HepG2 (cell line): ENCODE results near the gene FAM222A. TPM values are rescaled to one million over a fixed set of nuclear protein-coding genes. Genes with fewer than 3 reads are reported as not detected.

Source experiments
- ATAC-seq: fragments of 200-7000 bp; cut with Tn5 transposase; 3 replicates; pipeline ENCODE4 v1.9.1; 2020; ENCODE audit warnings: mild to moderate bottlenecking, moderate library complexity
- BruUV-seq: library from RNA; stranded (reverse); fragments of 400-500 nt; replicated peaks from 2 replicates; lab custom pipeline; 2021; lab: Mats Ljungman, UMichigan
- CTCF ChIA-PET: fragments of 300-600 bp; formaldehyde crosslinking; extraction: SDS; loops from one replicate; lab custom pipeline; 2021; ENCODE audit warnings: low total read pairs, inconsistent platforms, low intra/inter-chr PET ratio; lab: Yijun Ruan, JAX
- POLR2A ChIA-PET: fragments of 350-600 bp; sonication (Branson Sonifier 250); formaldehyde crosslinking; loops from one replicate; lab custom pipeline; 2020; ENCODE audit warnings: antibody characterized with exemption, inconsistent platforms; lab: Yijun Ruan, JAX
- DNase-seq: peaks from one replicate; pipeline ENCODE4 v3.0.0-alpha.2; 2015; ENCODE audit warnings: low spot score
- FAIRE-seq: peaks from 3 replicates; lab custom pipeline; 2011; peaks lifted over from hg19 to GRCh38; lab: Jason Lieb, UNC
- H2AFZ ChIP-seq: one replicate; pipeline ENCODE4 v1.6.1; 2011; ENCODE audit warnings: low read length, inconsistent platforms
- H3K27ac ChIP-seq: fragments of 300-600 bp; 3 replicates; pipeline ENCODE4 v1.8.0; 2011; ENCODE audit warnings: mixed run types, mild to moderate bottlenecking, mixed read lengths, low read length, inconsistent platforms; ENCODE audit not compliant: insufficient read depth; ENCODE audit errors: extremely low read length
- H3K27me3 ChIP-seq, 2 experiments: fragments of 200-600 bp in 1 of 2; 2 replicates in 1 of 2; 3 replicates in 1 of 2; pipeline versions ENCODE4 v1.6.0 to v1.8.0; 2011; ENCODE audit warnings: low read length in 2 of 2, mild to moderate bottlenecking in 2 of 2, moderate library complexity in 2 of 2, inconsistent platforms in 1 of 2; ENCODE audit not compliant: insufficient read depth in 2 of 2, control insufficient read depth in 1 of 2
- H3K36me3 ChIP-seq, 2 experiments: fragments of 200-600 bp in 1 of 2; replicated peaks in 1 of 2; 2 replicates in 1 of 2; 3 replicates in 1 of 2; pipeline versions ENCODE4 v1.5.1 to v1.8.0; 2011; ENCODE audit warnings: low read length in 2 of 2, inconsistent platforms in 1 of 2; ENCODE audit not compliant: insufficient read depth in 2 of 2, control insufficient read depth in 1 of 2
- H3K4me1 ChIP-seq: 2 replicates; pipeline ENCODE4 v1.5.1; 2012; ENCODE audit warnings: low read length, inconsistent platforms; ENCODE audit not compliant: insufficient read depth
- H3K4me2 ChIP-seq: 2 replicates; pipeline ENCODE4 v1.6.0; 2011; ENCODE audit warnings: low read depth, low read length, inconsistent platforms
- H3K4me3 ChIP-seq, 3 experiments: fragments of 200-600 bp in 1 of 3; sonication (generic), shearing (Covaris generic) in 1 of 3; replicated peaks in 1 of 3; 2 replicates each; pipeline ENCODE4 v1.5.1; 2011 to 2016; ENCODE audit warnings: low read length in 3 of 3, inconsistent platforms in 2 of 3, low read depth in 2 of 3, mild to moderate bottlenecking in 2 of 3, control low read depth in 1 of 3, mixed read lengths in 1 of 3; ENCODE audit not compliant: insufficient read depth in 1 of 3
- H3K79me2 ChIP-seq: one replicate; pipeline ENCODE4 v1.6.1; 2011; ENCODE audit warnings: low read length, inconsistent platforms; ENCODE audit not compliant: insufficient read depth
- H3K9ac ChIP-seq: 2 replicates; pipeline ENCODE4 v1.6.0; 2011; ENCODE audit warnings: mild to moderate bottlenecking, low read depth, low read length, inconsistent platforms; ENCODE audit not compliant: insufficient read depth
- H3K9me3 ChIP-seq: 2 replicates; pipeline ENCODE4 v1.5.1; 2012; ENCODE audit warnings: mild to moderate bottlenecking, low read length
- H4K20me1 ChIP-seq: 2 replicates; pipeline ENCODE4 v1.6.0; 2011; ENCODE audit warnings: inconsistent platforms, mild to moderate bottlenecking, low read length, moderate library complexity; ENCODE audit not compliant: insufficient read depth
- CHD4 ChIP-seq: fragments of 200-600 bp; sonication (generic); IDR thresholded peaks from 2 replicates; pipeline ENCODE4 v1.7.0; 2017; ENCODE audit warnings: mild to moderate bottlenecking, low read length, borderline replicate concordance
- GTF3A ChIP-seq: sonication (generic); formaldehyde crosslinking; conservative IDR thresholded peaks from 2 replicates; pipeline ENCODE4 v1.4.0; 2020; ENCODE audit warnings: mild to moderate bottlenecking, missing genetic modification reagents
- MLLT10 ChIP-seq: sonication (generic); formaldehyde crosslinking; IDR thresholded peaks from 2 replicates; pipeline ENCODE4 v1.4.0; 2020; ENCODE audit warnings: missing genetic modification reagents
- PHF5A ChIP-seq: IDR thresholded peaks from one replicate; pipeline ENCODE4 v1.6.1; 2018; ENCODE audit warnings: low read depth, missing genetic modification reagents; ENCODE audit not compliant: unreplicated experiment
- RARG ChIP-seq: sonication (generic); formaldehyde crosslinking; IDR thresholded peaks from 2 replicates; pipeline ENCODE4 v1.4.0; 2020; ENCODE audit warnings: low read depth, mild to moderate bottlenecking, missing genetic modification reagents
- RXRA ChIP-seq: sonication (generic); formaldehyde crosslinking; IDR thresholded peaks from 2 replicates; pipeline ENCODE4 v1.5.1; 2020; ENCODE audit warnings: missing genetic modification reagents
- ZFY ChIP-seq: sonication (generic); formaldehyde crosslinking; IDR thresholded peaks from 2 replicates; pipeline ENCODE4 v1.4.0; 2020; ENCODE audit warnings: missing genetic modification reagents
- ZKSCAN8 ChIP-seq: IDR thresholded peaks from 2 replicates; pipeline ENCODE4 v1.6.1; 2016; ENCODE audit warnings: borderline replicate concordance, missing genetic modification reagents, missing compliant biosample characterization
- ZNF296 ChIP-seq: sonication (generic); formaldehyde crosslinking; conservative IDR thresholded peaks from 2 replicates; pipeline ENCODE4 v1.5.0; 2020; ENCODE audit warnings: mild to moderate bottlenecking, missing genetic modification reagents
- ZNF382 ChIP-seq: sonication (generic); formaldehyde crosslinking; IDR thresholded peaks from 2 replicates; pipeline ENCODE4 v1.5.0; 2020; ENCODE audit warnings: missing genetic modification reagents, mild to moderate bottlenecking, borderline replicate concordance
- ZNF703 ChIP-seq: sonication (generic); formaldehyde crosslinking; IDR thresholded peaks from 2 replicates; pipeline ENCODE4 v1.5.1; 2020; ENCODE audit warnings: missing genetic modification reagents, mild to moderate bottlenecking, moderate library complexity, borderline replicate concordance
- whole genome bisulfite sequencing: methylation state at CpG from one replicate; pipeline ENCODE4 v1.1.6; 2017; ENCODE audit warnings: low lambda C conversion rate; 5-methylcytosine and 5-hydroxymethylcytosine counted together
- in situ Hi-C: cut with HindIII; loops from 2 replicates; pipeline ENCODE4 v1.10.0; 2017; ENCODE audit warnings: low pct_unique_long_range_greater_than_20kb; ENCODE audit not compliant: extremely low pct_ligation_motif_present
- intact Hi-C: fragments of 100-400 bp; cut with micrococcal nuclease; formaldehyde crosslinking; loops from one replicate; pipeline ENCODE4 v1.10.0; 2022; ENCODE audit not compliant: unreplicated experiment
- polyA plus RNA-seq, 8 experiments: library from polyadenylated mRNA; depleted of rRNA in 3 of 8; stranded (reverse) in 7 of 8; unstranded in 1 of 8; fragments of >200 nt; fragmentation: Illumina TruSeq in 4 of 8; extraction: Trizol in 4 of 8; gene quantifications; 2 replicates each; pipeline versions ENCODE4 v1.2.1 to v1.2.3, GENCODE V29; 2011 to 2016; ENCODE audit warnings: low read depth in 4 of 8, missing spikeins in 1 of 8, mixed read lengths in 1 of 8; ENCODE audit not compliant: insufficient read depth in 1 of 8
- total RNA-seq, 5 experiments: library from RNA; depleted of rRNA; stranded (reverse); fragments of >200 nt; fragmentation: Illumina TruSeq; extraction: Trizol; gene quantifications; 2 replicates each; pipeline ENCODE4 v1.2.3, GENCODE V29; 2016; ENCODE audit warnings: low read depth in 1 of 5
- TF ChIP-seq, protein P1 (sequence below): sonication (generic); formaldehyde crosslinking; IDR thresholded peaks from 2 replicates; pipeline ENCODE4 v1.5.1; 2020; ENCODE audit warnings: mild to moderate bottlenecking, missing genetic modification reagents, moderate library complexity
- TF ChIP-seq, protein P2 (sequence below), 2 experiments: fragments of 450-650 bp in 1 of 2; sonication (generic) in 1 of 2; formaldehyde crosslinking; IDR thresholded peaks; 2 replicates each; pipeline versions ENCODE4 v1.5.0 to v1.8.0; 2020 to 2022; ENCODE audit warnings: mild to moderate bottlenecking in 1 of 2, missing genetic modification reagents in 1 of 2
- TF ChIP-seq, protein P3 (sequence below): sonication (generic); formaldehyde crosslinking; IDR thresholded peaks from 2 replicates; pipeline ENCODE4 v1.4.0; 2020; ENCODE audit warnings: missing genetic modification reagents
- TF ChIP-seq, protein P4 (sequence below): sonication (generic); formaldehyde crosslinking; conservative IDR thresholded peaks from 2 replicates; pipeline ENCODE4 v1.4.0; 2020; ENCODE audit warnings: missing genetic modification reagents
- TF ChIP-seq, protein P5 (sequence below): sonication (generic); formaldehyde crosslinking; conservative IDR thresholded peaks from 2 replicates; pipeline ENCODE4 v1.4.0; 2020; ENCODE audit warnings: missing genetic modification reagents
- TF ChIP-seq, protein P6 (sequence below): sonication (generic); formaldehyde crosslinking; IDR thresholded peaks from 2 replicates; pipeline ENCODE4 v1.4.0; 2020; ENCODE audit warnings: mild to moderate bottlenecking, low read depth, missing genetic modification reagents

Gene FAM222A
- total and polyA plus RNA-seq, 2 of the 13 experiments (the other 11 are each of a cell fraction or from before 2014, with no cell fraction given), result 2.7 to 9.6 TPM

DNA sequence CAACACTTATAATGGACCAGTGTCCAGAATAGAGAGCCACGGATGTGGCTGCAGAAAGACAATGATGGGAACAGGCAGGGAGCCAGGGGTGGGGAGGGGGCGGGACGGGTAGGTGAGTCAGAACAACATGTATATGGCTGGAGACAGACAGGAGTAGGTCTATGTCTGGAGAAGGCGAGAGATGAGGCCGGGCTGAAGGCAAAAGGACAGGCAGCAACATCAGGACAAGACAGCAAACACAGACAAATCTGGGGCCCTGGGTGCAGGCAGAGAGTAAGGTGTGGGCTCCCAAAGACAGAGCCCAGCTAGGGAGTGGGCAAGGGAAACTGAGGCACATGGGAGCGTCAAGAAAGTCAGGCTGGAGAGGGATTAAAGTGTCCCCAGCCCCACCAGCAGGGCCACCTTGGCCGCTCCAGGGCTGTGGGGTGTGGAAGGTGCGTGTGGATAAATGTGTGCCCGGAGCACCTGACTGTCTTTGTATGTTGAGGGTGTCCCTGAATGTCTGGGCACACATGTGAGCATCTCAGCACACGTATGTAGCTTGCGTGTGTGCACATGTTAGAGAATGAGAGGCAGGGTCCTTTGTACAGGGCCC lies 44.1 kb downstream of the FAM222A start:
- H3K79me2 ChIP-seq, result peaks cover 4% of the 10 kb centered on the region
- no peak overlapping the region for H3K9ac ChIP-seq
- peaks cover 10% of the 10 kb centered on the region; the same call in 1 of the 2 replicates for H3K9me3 ChIP-seq
- no peaks in the 10 kb centered on the region for H3K27me3 ChIP-seq
- DNase-seq (no peak), FAIRE-seq (no peak), ATAC-seq (no peak)
- in situ Hi-C loops (no loop called here), intact Hi-C loops (no loop called here)
- 90% methylated on average over 9 of the region's 11 CpGs for WGBS
- BruUV-seq, result no TSS peak
- H4K20me1 ChIP-seq, result no peaks in the 10 kb centered on the region
- ChIA-PET POLR2A (no interaction called here), CTCF (no interaction called here)
- H2AFZ ChIP-seq, result no peak overlapping the region
- no peak overlapping the region for H3K4me3 ChIP-seq
- no peak for TF ChIP-seq GTF3A (CRISPR knock-in tag)
- TF ChIP-seq, protein P1, sequence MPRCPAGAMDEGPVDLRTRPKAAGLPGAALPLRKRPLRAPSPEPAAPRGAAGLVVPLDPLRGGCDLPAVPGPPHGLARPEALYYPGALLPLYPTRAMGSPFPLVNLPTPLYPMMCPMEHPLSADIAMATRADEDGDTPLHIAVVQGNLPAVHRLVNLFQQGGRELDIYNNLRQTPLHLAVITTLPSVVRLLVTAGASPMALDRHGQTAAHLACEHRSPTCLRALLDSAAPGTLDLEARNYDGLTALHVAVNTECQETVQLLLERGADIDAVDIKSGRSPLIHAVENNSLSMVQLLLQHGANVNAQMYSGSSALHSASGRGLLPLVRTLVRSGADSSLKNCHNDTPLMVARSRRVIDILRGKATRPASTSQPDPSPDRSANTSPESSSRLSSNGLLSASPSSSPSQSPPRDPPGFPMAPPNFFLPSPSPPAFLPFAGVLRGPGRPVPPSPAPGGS (CRISPR knock-in tag), result no peak
- no peak for TF ChIP-seq ZKSCAN8 (CRISPR knock-in tag)
- TF ChIP-seq RXRA (CRISPR knock-in tag), result no peak
- TF ChIP-seq, protein P2, sequence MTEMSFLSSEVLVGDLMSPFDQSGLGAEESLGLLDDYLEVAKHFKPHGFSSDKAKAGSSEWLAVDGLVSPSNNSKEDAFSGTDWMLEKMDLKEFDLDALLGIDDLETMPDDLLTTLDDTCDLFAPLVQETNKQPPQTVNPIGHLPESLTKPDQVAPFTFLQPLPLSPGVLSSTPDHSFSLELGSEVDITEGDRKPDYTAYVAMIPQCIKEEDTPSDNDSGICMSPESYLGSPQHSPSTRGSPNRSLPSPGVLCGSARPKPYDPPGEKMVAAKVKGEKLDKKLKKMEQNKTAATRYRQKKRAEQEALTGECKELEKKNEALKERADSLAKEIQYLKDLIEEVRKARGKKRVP (CRISPR knock-in tag; IDR thresholded peaks at IDR 0.05), result no peak
- TF ChIP-seq ZNF382 (CRISPR knock-in tag), result no peak
- no peak for TF ChIP-seq ZNF703
- no peak for TF ChIP-seq PHF5A (CRISPR knock-in tag)
- TF ChIP-seq, protein P3, sequence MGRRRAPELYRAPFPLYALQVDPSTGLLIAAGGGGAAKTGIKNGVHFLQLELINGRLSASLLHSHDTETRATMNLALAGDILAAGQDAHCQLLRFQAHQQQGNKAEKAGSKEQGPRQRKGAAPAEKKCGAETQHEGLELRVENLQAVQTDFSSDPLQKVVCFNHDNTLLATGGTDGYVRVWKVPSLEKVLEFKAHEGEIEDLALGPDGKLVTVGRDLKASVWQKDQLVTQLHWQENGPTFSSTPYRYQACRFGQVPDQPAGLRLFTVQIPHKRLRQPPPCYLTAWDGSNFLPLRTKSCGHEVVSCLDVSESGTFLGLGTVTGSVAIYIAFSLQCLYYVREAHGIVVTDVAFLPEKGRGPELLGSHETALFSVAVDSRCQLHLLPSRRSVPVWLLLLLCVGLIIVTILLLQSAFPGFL (CRISPR knock-in tag), result no peak
- TF ChIP-seq, protein P4, sequence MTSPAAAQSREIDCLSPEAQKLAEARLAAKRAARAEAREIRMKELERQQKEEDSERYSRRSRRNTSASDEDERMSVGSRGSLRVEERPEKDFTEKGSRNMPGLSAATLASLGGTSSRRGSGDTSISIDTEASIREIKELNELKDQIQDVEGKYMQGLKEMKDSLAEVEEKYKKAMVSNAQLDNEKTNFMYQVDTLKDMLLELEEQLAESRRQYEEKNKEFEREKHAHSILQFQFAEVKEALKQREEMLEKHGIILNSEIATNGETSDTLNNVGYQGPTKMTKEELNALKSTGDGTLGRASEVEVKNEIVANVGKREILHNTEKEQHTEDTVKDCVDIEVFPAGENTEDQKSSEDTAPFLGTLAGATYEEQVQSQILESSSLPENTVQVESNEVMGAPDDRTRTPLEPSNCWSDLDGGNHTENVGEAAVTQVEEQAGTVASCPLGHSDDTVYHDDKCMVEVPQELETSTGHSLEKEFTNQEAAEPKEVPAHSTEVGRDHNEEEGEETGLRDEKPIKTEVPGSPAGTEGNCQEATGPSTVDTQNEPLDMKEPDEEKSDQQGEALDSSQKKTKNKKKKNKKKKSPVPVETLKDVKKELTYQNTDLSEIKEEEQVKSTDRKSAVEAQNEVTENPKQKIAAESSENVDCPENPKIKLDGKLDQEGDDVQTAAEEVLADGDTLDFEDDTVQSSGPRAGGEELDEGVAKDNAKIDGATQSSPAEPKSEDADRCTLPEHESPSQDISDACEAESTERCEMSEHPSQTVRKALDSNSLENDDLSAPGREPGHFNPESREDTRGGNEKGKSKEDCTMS (CRISPR knock-in tag), result no peak
- TF ChIP-seq, protein P5, sequence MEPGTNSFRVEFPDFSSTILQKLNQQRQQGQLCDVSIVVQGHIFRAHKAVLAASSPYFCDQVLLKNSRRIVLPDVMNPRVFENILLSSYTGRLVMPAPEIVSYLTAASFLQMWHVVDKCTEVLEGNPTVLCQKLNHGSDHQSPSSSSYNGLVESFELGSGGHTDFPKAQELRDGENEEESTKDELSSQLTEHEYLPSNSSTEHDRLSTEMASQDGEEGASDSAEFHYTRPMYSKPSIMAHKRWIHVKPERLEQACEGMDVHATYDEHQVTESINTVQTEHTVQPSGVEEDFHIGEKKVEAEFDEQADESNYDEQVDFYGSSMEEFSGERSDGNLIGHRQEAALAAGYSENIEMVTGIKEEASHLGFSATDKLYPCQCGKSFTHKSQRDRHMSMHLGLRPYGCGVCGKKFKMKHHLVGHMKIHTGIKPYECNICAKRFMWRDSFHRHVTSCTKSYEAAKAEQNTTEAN (CRISPR knock-in tag), result no peak
- TF ChIP-seq MLLT10 (CRISPR knock-in tag), result no peak
- TF ChIP-seq, protein P6, sequence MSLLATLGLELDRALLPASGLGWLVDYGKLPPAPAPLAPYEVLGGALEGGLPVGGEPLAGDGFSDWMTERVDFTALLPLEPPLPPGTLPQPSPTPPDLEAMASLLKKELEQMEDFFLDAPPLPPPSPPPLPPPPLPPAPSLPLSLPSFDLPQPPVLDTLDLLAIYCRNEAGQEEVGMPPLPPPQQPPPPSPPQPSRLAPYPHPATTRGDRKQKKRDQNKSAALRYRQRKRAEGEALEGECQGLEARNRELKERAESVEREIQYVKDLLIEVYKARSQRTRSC (CRISPR knock-in tag), result no peak
- TF ChIP-seq ZNF296 (CRISPR knock-in tag), result no peak
- TF ChIP-seq RARG (CRISPR knock-in tag), result no peak
- no peak for TF ChIP-seq CHD4
- TF ChIP-seq ZFY (CRISPR knock-in tag), result no peak
- H3K27ac ChIP-seq, result no peak overlapping the region
- no peak overlapping the region for H3K4me2 ChIP-seq
- peaks cover 39% of the 10 kb centered on the region for H3K4me1 ChIP-seq
- H3K36me3 ChIP-seq, result 0 out of 5 replicates have a peak, but pooled peaks cover 1 to 3% of the 10 kb centered on the region in 2 experiments
